ENCODE measurements around the gene SPAAR.
"Not testable (repeated sequence)": the region's sequence is repeated elsewhere in the genome, so short reads cannot be mapped to it uniquely, and the experiment has no call there.

Gene SPAAR

GRCh38 chr9:35903049-35903448, 6.2 kb upstream of the SPAAR start:
- DNase-seq: no peak

DNA sequence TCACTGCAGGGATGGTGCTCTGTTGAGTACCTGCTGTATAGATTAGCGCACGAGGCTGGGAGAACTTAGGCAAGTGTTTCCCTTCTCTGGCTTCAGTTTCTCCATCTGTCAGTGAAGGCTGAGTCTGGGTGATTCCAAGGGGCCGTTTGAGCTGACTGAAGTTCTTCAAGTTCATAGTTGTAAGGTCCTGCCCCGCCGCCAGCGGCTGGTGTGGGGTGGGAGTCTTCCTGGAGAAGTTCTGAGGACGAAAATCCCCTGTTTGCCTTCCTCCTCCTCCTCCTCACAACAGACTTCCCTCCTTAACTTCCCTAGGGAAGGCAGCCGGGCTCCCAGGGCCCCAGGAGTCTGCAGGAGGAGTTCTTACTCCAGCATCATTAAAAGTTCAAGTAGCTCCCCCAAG, 5.0 kb upstream of the SPAAR start:
- DNase-seq: no peak

GRCh38 chr9:35905051-35905781, 4.1 kb upstream of the SPAAR start:
- no peak for DNase-seq

GRCh38 chr9:35905912-35906679, 3.2 kb upstream of the SPAAR start, which contains the start of gene HRCT1:
TSS of gene HRCT1 (plus strand) at chr9:35906202. CDS start at chr9:35906288, 86 bp downstream.
- DNase-seq: peak; percentile 47

DNA sequence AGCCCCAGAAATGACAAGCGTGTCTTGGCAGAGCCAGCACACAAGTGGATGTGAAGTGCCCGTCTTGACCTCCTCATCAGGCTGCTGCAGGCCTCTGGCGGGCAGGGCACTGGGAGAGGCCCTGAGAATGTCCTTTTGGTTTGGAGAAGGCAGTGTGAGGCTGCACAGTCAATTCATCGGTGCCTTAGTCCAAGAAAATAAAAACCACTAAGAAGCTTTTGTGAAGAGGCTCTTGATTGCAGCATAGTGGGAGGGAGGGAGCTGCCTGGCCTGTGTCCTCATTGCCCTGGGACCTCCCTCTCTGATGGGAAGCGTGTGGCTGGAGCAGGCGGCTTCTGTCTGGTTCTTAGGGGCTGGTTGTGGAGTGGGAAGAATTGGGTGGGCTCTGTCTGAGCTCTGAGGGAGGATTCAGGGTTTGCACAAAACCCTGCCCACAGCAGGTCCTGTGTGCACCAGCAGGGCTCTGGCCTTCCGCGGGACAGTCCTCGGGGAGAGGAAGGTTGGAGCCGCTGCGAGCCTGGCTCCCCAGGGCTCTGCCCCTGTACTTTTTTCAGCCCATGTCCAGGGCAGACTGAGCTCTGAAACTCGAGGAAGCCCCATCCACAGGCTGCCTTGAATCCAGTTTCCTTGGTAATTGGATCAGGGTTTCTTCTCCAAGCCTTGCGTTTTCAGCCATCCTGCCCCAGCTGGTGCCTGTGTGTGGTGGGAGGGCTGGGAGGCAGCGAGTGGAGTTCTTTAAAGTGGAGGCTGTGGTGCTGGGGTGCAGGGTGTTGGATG, 2.2 kb upstream of the SPAAR start:
- DNase-seq: peak; percentile 56

- peak; percentile 52 for DNase-seq
These were observed 1.4 kb upstream of the SPAAR start for GRCh38 chr9:35907711-35908503.

- DNase-seq: peak; percentile 45
These were observed 675 bp upstream of the SPAAR start for GRCh38 chr9:35908504-35909125.

GRCh38 chr9:35909687-35910612, 660 bp downstream of the SPAAR start:
- DNase-seq: no peak

GRCh38 chr9:35910613-35911359, 1.5 kb downstream of the SPAAR start:
- DNase-seq: no peak

GRCh38 chr9:35911690-35912089, 2.4 kb downstream of the SPAAR start:
- DNase-seq: no peak

DNA sequence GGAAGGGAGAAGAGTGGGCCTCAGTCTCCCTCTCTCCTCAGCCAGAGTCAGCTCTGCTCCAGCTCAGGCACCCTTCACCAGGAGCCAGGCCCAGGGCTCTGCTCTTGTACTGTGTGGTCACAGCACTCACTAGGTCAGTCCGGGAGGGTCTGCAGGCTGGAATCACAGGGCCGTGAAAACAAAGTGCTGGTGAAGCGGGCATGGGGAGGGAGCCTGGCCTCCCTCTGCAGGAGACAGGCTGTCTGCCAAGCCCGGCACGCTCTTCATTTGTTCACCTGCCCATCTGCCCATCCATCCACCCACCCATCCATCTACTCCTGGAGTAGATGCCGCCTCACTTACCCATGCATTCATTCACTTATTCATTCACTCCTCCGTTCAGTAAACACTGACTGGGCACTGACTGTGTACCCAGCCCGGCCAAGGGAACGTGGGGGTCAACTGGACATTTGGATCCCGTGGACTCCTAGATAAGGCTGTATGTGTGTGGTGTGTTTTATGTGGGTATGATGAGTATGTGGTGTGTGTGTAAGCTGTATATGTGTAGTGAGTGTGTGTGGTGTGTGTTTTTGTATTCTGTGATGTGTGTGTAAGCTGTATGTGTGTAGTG, 3.6 kb downstream of the SPAAR start:
- DNase-seq: no peak

GRCh38 chr9:35913429-35913828, 4.1 kb downstream of the SPAAR start:
- not testable (repeated sequence) for DNase-seq

- no peak for DNase-seq
These were observed 5.1 kb downstream of the SPAAR start for GRCh38 chr9:35914301-35914807.

- no peak for DNase-seq
These were observed 6.5 kb downstream of the SPAAR start for GRCh38 chr9:35915681-35916294.

DNA sequence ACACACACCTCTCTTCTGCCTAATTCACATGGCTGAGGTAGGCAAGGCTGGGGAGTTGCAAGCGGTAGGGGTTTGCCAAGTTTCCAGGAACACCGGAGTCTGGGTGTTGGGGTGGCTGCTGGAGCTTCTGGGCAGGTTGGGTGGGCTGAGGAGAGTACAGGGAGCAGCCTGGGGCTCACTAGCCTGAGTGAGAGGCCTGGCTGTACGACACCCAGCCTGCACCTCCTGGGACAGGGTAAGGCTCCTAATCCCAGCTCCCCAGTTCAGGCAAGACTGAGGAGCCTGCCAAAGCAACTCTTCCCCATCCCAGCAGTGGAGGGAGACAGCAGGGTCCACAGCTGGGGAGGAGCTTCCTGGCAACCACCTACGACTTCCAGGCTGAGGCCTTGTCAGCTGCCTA, 8.0 kb downstream of the SPAAR start:
- no peak for DNase-seq

DNA sequence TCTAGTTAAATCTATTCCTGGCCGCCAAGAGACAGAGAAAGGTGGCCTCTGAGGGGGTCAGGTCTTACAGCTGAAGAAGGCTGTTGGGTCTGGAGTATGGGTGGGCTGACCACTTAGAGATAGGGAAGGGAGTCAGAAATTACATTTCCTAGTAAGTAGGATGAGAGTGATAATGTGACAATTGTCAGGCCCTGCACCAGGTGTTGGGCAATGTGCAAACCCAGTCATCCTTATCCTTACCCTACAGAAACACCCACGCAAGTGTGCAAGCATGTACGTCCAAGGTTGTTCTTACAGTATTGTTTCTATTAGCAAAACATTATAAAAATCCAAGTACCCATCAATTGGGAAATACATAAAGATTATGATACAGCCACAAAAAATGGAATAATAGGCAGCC, 9.5 kb downstream of the SPAAR start:
- no peak for DNase-seq

- DNase-seq: no peak
These were observed 10.1 kb downstream of the SPAAR start for GRCh38 chr9:35919212-35920008.
